Cardiac muscle cell (in vitro differentiated cells and primary cell): ENCODE data around the gene SDR9C7. TPM values are rescaled to one million over a fixed set of nuclear protein-coding genes. Genes with fewer than 3 reads are reported as not detected.

Source experiments
- DNase-seq, 2 donors: peaks; one replicate each; pipeline versions ENCODE4 v3.0.0 to v3.0.0-alpha.2; 2010 to 2017; ENCODE audit warnings: low read depth in 1 of 2, low spot score in 1 of 2
- H3K27ac ChIP-seq: fragments of 200-600 bp; sonication (generic); 2 replicates; pipeline ENCODE4 v1.5.1; 2016
- H3K27me3 ChIP-seq: fragments of 200-600 bp; sonication (generic); 2 replicates; pipeline ENCODE4 v1.6.0; 2016; ENCODE audit warnings: control low read depth
- H3K36me3 ChIP-seq: fragments of 200-600 bp; sonication (generic); 2 replicates; pipeline ENCODE4 v1.5.1; 2016; ENCODE audit warnings: control low read depth
- H3K4me1 ChIP-seq: fragments of 200-600 bp; sonication (generic); 2 replicates; pipeline ENCODE4 v1.8.1; 2017; ENCODE audit warnings: low read depth, mild to moderate bottlenecking, mixed run types
- H3K4me3 ChIP-seq: fragments of 200-600 bp; sonication (generic); 2 replicates; pipeline ENCODE4 v1.5.1; 2016; ENCODE audit warnings: mild to moderate bottlenecking
- H3K9me3 ChIP-seq: fragments of 200-600 bp; sonication (generic); 2 replicates; pipeline ENCODE4 v1.5.1; 2017; ENCODE audit warnings: low read depth, mild to moderate bottlenecking, control low read depth
- polyA plus RNA-seq: library from polyadenylated mRNA; unstranded; fragments of >200 nt; fragmentation: Nextera tagmentation; extraction: Ambion mirVana; gene quantifications from 2 replicates; pipeline ENCODE4 v1.2.1, GENCODE V29; 2016
- total RNA-seq: library from RNA; depleted of rRNA; stranded (reverse); fragments of >200 nt; gene quantifications from 2 replicates; pipeline ENCODE4 v1.2.3, GENCODE V29; 2016
- TF ChIP-seq, protein P1 (sequence below): IDR thresholded peaks from 2 replicates; pipeline ENCODE4 v1.5.1; 2012; ENCODE audit warnings: low read depth, mild to moderate bottlenecking, low read length

The SDR9C7 gene
- total and polyA plus RNA-seq, 2 experiments from 2014 or later = 0.07 to 1.3 TPM

DNA sequence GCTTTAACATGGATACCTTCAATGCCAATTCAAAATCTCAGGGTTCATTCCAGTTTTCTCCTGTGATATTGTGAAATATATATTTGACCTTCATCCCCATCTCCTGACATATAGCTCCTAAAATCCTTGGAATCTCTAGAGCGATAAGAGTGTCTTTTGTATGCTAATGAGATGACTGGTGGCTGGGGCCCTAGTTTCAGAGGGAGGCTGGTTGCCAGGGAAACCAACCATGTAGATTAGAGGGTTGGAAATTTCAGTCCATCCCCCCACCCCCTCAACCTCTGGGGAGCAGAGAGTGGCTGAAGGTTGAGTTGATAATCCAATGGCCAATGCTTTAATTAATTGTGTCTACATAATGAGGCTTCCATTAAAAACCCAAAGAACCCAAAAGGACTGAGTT, 59.4 kb downstream of the SDR9C7 start:
- TF ChIP-seq, protein P1, sequence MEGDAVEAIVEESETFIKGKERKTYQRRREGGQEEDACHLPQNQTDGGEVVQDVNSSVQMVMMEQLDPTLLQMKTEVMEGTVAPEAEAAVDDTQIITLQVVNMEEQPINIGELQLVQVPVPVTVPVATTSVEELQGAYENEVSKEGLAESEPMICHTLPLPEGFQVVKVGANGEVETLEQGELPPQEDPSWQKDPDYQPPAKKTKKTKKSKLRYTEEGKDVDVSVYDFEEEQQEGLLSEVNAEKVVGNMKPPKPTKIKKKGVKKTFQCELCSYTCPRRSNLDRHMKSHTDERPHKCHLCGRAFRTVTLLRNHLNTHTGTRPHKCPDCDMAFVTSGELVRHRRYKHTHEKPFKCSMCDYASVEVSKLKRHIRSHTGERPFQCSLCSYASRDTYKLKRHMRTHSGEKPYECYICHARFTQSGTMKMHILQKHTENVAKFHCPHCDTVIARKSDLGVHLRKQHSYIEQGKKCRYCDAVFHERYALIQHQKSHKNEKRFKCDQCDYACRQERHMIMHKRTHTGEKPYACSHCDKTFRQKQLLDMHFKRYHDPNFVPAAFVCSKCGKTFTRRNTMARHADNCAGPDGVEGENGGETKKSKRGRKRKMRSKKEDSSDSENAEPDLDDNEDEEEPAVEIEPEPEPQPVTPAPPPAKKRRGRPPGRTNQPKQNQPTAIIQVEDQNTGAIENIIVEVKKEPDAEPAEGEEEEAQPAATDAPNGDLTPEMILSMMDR = no peak
- H3K36me3 ChIP-seq = no peaks in the 10 kb centered on the region
- no peak overlapping the region for H3K27ac ChIP-seq
- H3K9me3 ChIP-seq = no peaks in the 10 kb centered on the region
- H3K27me3 ChIP-seq = no peaks in the 10 kb centered on the region
- H3K4me3 ChIP-seq = no peak overlapping the region
- no peak for DNase-seq
- no peaks in the 10 kb centered on the region for H3K4me1 ChIP-seq

DNA sequence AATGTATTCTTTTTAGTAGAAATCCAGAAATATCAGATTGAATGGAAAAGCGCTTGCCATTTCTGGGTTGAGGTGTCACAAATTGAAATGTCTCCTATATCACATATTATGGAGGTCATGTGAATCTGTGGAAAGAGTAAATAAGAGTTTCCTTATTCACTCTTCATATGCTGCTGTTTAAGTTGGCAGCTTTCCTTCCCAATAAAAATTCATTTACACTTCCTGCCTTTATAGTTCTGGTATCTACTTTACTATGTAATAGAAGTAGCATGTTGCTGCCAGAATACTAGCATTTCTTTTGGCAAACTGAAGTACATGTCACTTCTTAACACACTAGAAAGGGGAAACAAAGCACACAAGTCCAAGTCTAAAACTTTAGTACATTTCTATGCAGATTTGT, 60.8 kb downstream of the SDR9C7 start:
- Histone ChIP-seq H3K4me1 (no peaks in the 10 kb centered on the region), H3K9me3 (no peaks in the 10 kb centered on the region), H3K27ac (no peak overlapping the region), H3K27me3 (no peaks in the 10 kb centered on the region), H3K4me3 (no peak overlapping the region), H3K36me3 (no peaks in the 10 kb centered on the region)
- TF ChIP-seq, protein P1 = no peak
- DNase-seq = no peak

Other genes with a start within 250 kb of the SDR9C7 start
- gene PTGES3, start 246.1 kb downstream of the SDR9C7 start, total RNA-seq = 59.9 and 82.2 TPM in 2 replicates
- gene PTGES3, start 246.1 kb downstream of the SDR9C7 start, polyA plus RNA-seq = 210 and 262 TPM in 2 replicates
- gene NACA, start 209.1 kb downstream of the SDR9C7 start, total RNA-seq = 916 and 1,196 TPM in 2 replicates
- 871 and 891 TPM in 2 replicates for gene NACA, start 209.1 kb downstream of the SDR9C7 start, polyA plus RNA-seq
- 6.0 and 9.9 TPM in 2 replicates for gene PRIM1, start 182.1 kb downstream of the SDR9C7 start, total RNA-seq
- gene PRIM1, start 182.1 kb downstream of the SDR9C7 start, polyA plus RNA-seq = 15.4 and 17.8 TPM in 2 replicates
- 0.53 and 1.9 TPM in 2 replicates for gene HSD17B6, start 171.1 kb downstream of the SDR9C7 start, total RNA-seq
- gene HSD17B6, start 171.1 kb downstream of the SDR9C7 start, polyA plus RNA-seq = 0.64 TPM in 1 of 2 replicates, not detected in the other
- gene RDH16, start 23.2 kb upstream of the SDR9C7 start, total RNA-seq = 0.95 and 2.6 TPM in 2 replicates
- 0.92 and 1.1 TPM in 2 replicates for gene RDH16, start 23.2 kb upstream of the SDR9C7 start, polyA plus RNA-seq
- gene ZBTB39, start 72.1 kb upstream of the SDR9C7 start, total RNA-seq = 14.4 and 17.9 TPM in 2 replicates
- gene ZBTB39, start 72.1 kb upstream of the SDR9C7 start, polyA plus RNA-seq = 8.8 and 9.9 TPM in 2 replicates
- gene TAC3, start 82.1 kb upstream of the SDR9C7 start, total RNA-seq = 1.4 and 3.5 TPM in 2 replicates
- gene TAC3, start 82.1 kb upstream of the SDR9C7 start, polyA plus RNA-seq = 5.7 and 9.9 TPM in 2 replicates
- gene MYO1A, start 115.7 kb upstream of the SDR9C7 start, total RNA-seq = not detected in 2 replicates
- 1.5 TPM in 1 of 2 replicates, not detected in the other for gene MYO1A, start 115.7 kb upstream of the SDR9C7 start, polyA plus RNA-seq
- gene NEMP1, start 144.4 kb upstream of the SDR9C7 start, total RNA-seq = 4.4 and 8.8 TPM in 2 replicates
- 5.8 and 6.6 TPM in 2 replicates for gene NEMP1, start 144.4 kb upstream of the SDR9C7 start, polyA plus RNA-seq
- 30.8 and 35.0 TPM in 2 replicates for gene NAB2, start 154.7 kb upstream of the SDR9C7 start, total RNA-seq
- gene NAB2, start 154.7 kb upstream of the SDR9C7 start, polyA plus RNA-seq = 11.9 and 14.7 TPM in 2 replicates
- 34.6 and 53.0 TPM in 2 replicates for gene STAT6, start 177.0 kb upstream of the SDR9C7 start, total RNA-seq
- gene STAT6, start 177.0 kb upstream of the SDR9C7 start, polyA plus RNA-seq = 37.2 and 45.9 TPM in 2 replicates
- gene LRP1, start 194.1 kb upstream of the SDR9C7 start, total RNA-seq = 37.1 and 77.5 TPM in 2 replicates
- 28.3 and 28.5 TPM in 2 replicates for gene LRP1, start 194.1 kb upstream of the SDR9C7 start, polyA plus RNA-seq
- not detected in 2 replicates for gene LRP1-AS, start 213.2 kb upstream of the SDR9C7 start, total RNA-seq
- gene LRP1-AS, start 213.2 kb upstream of the SDR9C7 start, polyA plus RNA-seq = not detected in 2 replicates